SK-N-SH (cell line): Measurements from ENCODE around the gene SACM1L. TPM values are rescaled to one million over a fixed set of nuclear protein-coding genes. Genes with fewer than 3 reads are reported as not detected.

Experiments used
- CTCF ChIA-PET: fragments of 300-600, 350-600 bp; formaldehyde crosslinking; extraction: SDS; loops from one replicate; lab custom pipeline; 2021; lab: Yijun Ruan, JAX
- POLR2A ChIA-PET: fragments of 350-600 bp; sonication (Branson Sonifier 250); formaldehyde crosslinking; extraction: SDS; loops from one replicate; lab custom pipeline; 2020; ENCODE audit warnings: antibody characterized with exemption, inconsistent platforms; lab: Yijun Ruan, JAX
- DNase-seq: peaks from one replicate; pipeline ENCODE4 v3.0.0; 2012
- H2AFZ ChIP-seq: fragments of 200-600 bp; sonication (generic); 2 replicates; pipeline ENCODE4 v1.8.1; 2016; ENCODE audit warnings: antibody characterized with exemption, mild to moderate bottlenecking, low read depth
- H3F3A ChIP-seq: fragments of 200-600 bp; sonication (generic); replicated peaks from 2 replicates; pipeline ENCODE3; 2016; ENCODE audit warnings: antibody characterized with exemption, mild to moderate bottlenecking; ENCODE audit not compliant: insufficient read depth
- H3K27ac ChIP-seq, 2 experiments: fragments of 200-500 bp in 1 of 2; fragments of 200-600 bp in 1 of 2; sonication (Bioruptor generic) in 1 of 2; sonication (generic), shearing (Covaris generic) in 1 of 2; 2 replicates each; pipeline versions ENCODE4 v1.5.1 to v1.6.1; 2014 to 2016; ENCODE audit warnings: low read depth in 2 of 2, inconsistent platforms in 1 of 2, low read length in 1 of 2, mild to moderate bottlenecking in 1 of 2, mixed read lengths in 1 of 2
- H3K27me3 ChIP-seq: fragments of 200-600 bp; sonication (generic), shearing (Covaris generic); 2 replicates; pipeline ENCODE4 v1.6.1; 2016; ENCODE audit warnings: mixed run types; ENCODE audit not compliant: insufficient read depth
- H3K36me3 ChIP-seq, 2 experiments: fragments of 200-500 bp in 1 of 2; fragments of 200-600 bp in 1 of 2; sonication (Bioruptor generic) in 1 of 2; sonication (generic) in 1 of 2; replicated peaks in 1 of 2; 2 replicates each; pipeline versions ENCODE3 to v1.5.1; 2014 to 2016; ENCODE audit warnings: low read length in 1 of 2, mild to moderate bottlenecking in 1 of 2; ENCODE audit not compliant: insufficient read depth in 2 of 2, control insufficient read depth in 1 of 2
- H3K4me1 ChIP-seq, 2 experiments: fragments of 200-500 bp in 1 of 2; fragments of 200-600 bp in 1 of 2; sonication (Bioruptor generic) in 1 of 2; sonication (generic), shearing (Covaris generic) in 1 of 2; 2 replicates each; pipeline versions ENCODE4 v1.5.1 to v1.6.1; 2014 to 2016; ENCODE audit warnings: low read depth in 1 of 2, low read length in 1 of 2, mixed run types in 1 of 2; ENCODE audit not compliant: insufficient read depth in 2 of 2, control insufficient read depth in 1 of 2
- H3K4me2 ChIP-seq: fragments of 200-600 bp; sonication (generic), shearing (Covaris generic); 2 replicates; pipeline ENCODE4 v1.6.1; 2017; ENCODE audit warnings: mixed run types
- H3K4me3 ChIP-seq, 2 experiments: fragments of 200-500 bp in 1 of 2; fragments of 200-600 bp in 1 of 2; sonication (Bioruptor generic) in 1 of 2; sonication (generic), shearing (Covaris generic) in 1 of 2; 2 replicates each; pipeline versions ENCODE4 v1.5.1 to v1.8.1; 2014 to 2016; ENCODE audit warnings: low read depth in 2 of 2, inconsistent platforms in 1 of 2, low read length in 1 of 2, mild to moderate bottlenecking in 1 of 2, mixed read lengths in 1 of 2, moderate library complexity in 1 of 2
- H3K79me2 ChIP-seq: fragments of 200-600 bp; sonication (generic); 2 replicates; pipeline ENCODE4 v1.8.1; 2017; ENCODE audit warnings: mild to moderate bottlenecking; ENCODE audit not compliant: insufficient read depth
- H3K9ac ChIP-seq: fragments of 200-600 bp; sonication (generic); 2 replicates; pipeline ENCODE4 v1.6.1; 2017; ENCODE audit warnings: mixed run types
- H3K9me2 ChIP-seq: fragments of 200-600 bp; sonication (generic); 2 replicates; pipeline ENCODE4 v1.6.1; 2017; ENCODE audit warnings: mixed run types
- H3K9me3 ChIP-seq: fragments of 200-600 bp; sonication (generic); 2 replicates; pipeline ENCODE4 v1.6.1; 2017; ENCODE audit warnings: mixed run types, mild to moderate bottlenecking, moderate library complexity
- H4K20me1 ChIP-seq: fragments of 200-600 bp; sonication (generic); 2 replicates; pipeline ENCODE4 v1.6.1; 2017; ENCODE audit warnings: mild to moderate bottlenecking, mixed run types; ENCODE audit not compliant: insufficient read depth
- JUND ChIP-seq: IDR thresholded peaks from 2 replicates; pipeline ENCODE4 v1.4.0; 2012
- WGBS: methylation state at CpG from one replicate; pipeline ENCODE4 v1.1.6; 2017; ENCODE audit warnings: low lambda C conversion rate; 5-methylcytosine and 5-hydroxymethylcytosine counted together
- polyA plus RNA-seq, 3 experiments: library from polyadenylated mRNA; depleted of rRNA; stranded (reverse); fragments of >200 nt; gene quantifications; 2 replicates each; pipeline ENCODE4 v1.2.3, GENCODE V29; 2012
- TF ChIP-seq, protein P1 (sequence below): IDR thresholded peaks from 2 replicates; pipeline ENCODE4 v1.4.0; 2012; ENCODE audit warnings: low read depth, borderline replicate concordance
- TF ChIP-seq, protein P2 (sequence below): IDR thresholded peaks from 2 replicates; pipeline ENCODE4 v1.6.1; 2012; ENCODE audit warnings: mild to moderate bottlenecking, low read depth, low read length, moderate library complexity
- TF ChIP-seq, protein P3 (sequence below): fragments of 150-350 bp; IDR thresholded peaks from 2 replicates; pipeline ENCODE4 v1.6.1; 2016; ENCODE audit warnings: mild to moderate bottlenecking, low read depth, low read length

Gene SACM1L
- polyA plus RNA-seq, 1 of the 3 experiments (the other 2 are of a cell fraction), result 11.2 TPM

DNA sequence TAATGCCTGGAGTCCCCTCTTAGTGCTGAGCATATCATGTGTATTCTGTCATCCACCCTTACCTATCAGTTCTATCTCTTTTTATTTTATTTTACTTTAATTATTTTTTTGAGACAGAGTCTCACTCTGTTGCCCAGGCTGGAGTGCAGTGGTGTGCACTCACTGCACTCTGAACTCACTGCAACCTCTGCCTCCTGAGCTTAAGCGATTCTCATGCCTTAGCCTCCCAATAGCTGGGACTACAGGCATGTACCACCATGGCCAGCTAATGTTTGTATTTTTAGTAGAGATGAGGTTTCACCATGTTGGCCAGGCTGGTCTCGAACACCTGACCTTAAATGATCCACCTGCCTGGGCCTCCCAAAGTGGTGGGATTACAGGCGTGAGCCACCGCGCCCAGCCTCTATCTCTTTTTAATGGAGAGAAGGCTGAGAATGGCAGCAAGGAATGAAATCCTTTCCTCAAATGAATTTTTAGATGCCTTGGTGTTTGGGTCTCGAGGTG lies 11.4 kb downstream of the SACM1L start:
- POLR2A ChIA-PET, result no interaction called here
- H3K4me1 ChIP-seq, result no peaks in the 10 kb centered on the region
- TF ChIP-seq, protein P1, sequence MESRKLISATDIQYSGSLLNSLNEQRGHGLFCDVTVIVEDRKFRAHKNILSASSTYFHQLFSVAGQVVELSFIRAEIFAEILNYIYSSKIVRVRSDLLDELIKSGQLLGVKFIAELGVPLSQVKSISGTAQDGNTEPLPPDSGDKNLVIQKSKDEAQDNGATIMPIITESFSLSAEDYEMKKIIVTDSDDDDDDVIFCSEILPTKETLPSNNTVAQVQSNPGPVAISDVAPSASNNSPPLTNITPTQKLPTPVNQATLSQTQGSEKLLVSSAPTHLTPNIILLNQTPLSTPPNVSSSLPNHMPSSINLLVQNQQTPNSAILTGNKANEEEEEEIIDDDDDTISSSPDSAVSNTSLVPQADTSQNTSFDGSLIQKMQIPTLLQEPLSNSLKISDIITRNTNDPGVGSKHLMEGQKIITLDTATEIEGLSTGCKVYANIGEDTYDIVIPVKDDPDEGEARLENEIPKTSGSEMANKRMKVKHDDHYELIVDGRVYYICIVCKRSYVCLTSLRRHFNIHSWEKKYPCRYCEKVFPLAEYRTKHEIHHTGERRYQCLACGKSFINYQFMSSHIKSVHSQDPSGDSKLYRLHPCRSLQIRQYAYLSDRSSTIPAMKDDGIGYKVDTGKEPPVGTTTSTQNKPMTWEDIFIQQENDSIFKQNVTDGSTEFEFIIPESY, result no peak
- TF ChIP-seq, protein P2, sequence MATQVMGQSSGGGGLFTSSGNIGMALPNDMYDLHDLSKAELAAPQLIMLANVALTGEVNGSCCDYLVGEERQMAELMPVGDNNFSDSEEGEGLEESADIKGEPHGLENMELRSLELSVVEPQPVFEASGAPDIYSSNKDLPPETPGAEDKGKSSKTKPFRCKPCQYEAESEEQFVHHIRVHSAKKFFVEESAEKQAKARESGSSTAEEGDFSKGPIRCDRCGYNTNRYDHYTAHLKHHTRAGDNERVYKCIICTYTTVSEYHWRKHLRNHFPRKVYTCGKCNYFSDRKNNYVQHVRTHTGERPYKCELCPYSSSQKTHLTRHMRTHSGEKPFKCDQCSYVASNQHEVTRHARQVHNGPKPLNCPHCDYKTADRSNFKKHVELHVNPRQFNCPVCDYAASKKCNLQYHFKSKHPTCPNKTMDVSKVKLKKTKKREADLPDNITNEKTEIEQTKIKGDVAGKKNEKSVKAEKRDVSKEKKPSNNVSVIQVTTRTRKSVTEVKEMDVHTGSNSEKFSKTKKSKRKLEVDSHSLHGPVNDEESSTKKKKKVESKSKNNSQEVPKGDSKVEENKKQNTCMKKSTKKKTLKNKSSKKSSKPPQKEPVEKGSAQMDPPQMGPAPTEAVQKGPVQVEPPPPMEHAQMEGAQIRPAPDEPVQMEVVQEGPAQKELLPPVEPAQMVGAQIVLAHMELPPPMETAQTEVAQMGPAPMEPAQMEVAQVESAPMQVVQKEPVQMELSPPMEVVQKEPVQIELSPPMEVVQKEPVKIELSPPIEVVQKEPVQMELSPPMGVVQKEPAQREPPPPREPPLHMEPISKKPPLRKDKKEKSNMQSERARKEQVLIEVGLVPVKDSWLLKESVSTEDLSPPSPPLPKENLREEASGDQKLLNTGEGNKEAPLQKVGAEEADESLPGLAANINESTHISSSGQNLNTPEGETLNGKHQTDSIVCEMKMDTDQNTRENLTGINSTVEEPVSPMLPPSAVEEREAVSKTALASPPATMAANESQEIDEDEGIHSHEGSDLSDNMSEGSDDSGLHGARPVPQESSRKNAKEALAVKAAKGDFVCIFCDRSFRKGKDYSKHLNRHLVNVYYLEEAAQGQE, result no peak
- TF ChIP-seq, all 33 proteins: peak for 0
- CTCF ChIA-PET, result no interaction called here
- H3K4me3 ChIP-seq, result no peak overlapping the region
- no peaks in the 10 kb centered on the region for H3K9me3 ChIP-seq
- H3F3A ChIP-seq, result peaks cover 5% of the 10 kb centered on the region
- no peaks in the 10 kb centered on the region for H3K9me2 ChIP-seq
- no peak overlapping the region for H3K4me2 ChIP-seq
- no peaks in the 10 kb centered on the region for H3K27me3 ChIP-seq
- H4K20me1 ChIP-seq, result peaks cover 52% of the 10 kb centered on the region
- H3K79me2 ChIP-seq, result peaks cover 95% of the 10 kb centered on the region
- no peak overlapping the region for H3K27ac ChIP-seq
- H3K36me3 ChIP-seq, result peaks cover 22 to 27% of the 10 kb centered on the region in 2 experiments
- WGBS, result 94% methylated on average over 6 of the region's 6 CpGs
- no peak for DNase-seq
- H3K9ac ChIP-seq, result no peak overlapping the region
- no peak overlapping the region for H2AFZ ChIP-seq

DNA sequence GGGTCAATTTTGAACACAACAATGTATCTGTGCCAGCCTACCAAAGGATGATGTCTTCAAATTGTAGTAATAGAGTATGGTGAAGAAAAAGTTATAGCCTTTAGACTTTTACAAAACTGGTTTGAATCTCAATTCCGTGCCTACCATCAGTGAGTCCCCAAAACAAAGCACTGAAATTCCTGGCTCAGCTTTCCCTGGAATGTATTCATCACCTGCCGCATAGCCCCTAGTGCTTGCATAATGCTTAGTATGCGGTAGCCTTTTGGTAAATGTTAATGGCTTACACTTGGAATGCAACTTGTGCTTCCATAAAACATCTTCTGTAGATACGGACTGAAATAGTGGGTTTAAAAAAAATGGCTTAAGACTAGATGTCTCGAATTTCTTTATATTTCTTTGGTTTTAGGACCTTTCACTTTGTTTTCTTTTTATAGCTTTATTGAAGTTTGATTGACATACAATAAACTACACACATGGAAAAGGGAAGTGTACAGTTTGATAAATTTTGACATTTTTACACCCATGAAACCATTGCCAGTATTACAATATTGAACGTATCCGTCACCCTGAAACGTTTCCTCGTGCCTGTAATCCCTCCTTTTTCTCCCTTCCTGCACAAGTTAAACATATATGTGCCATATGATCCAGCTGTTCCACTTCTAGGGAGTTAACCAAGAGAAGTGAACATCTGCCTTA lies 12.1 kb downstream of the SACM1L start:
- Histone ChIP-seq H3K36me3 (peaks cover 27 to 30% of the 10 kb centered on the region in 2 experiments), H3K9ac (no peak overlapping the region), H3K4me2 (no peak overlapping the region), H3K27me3 (no peaks in the 10 kb centered on the region), H3F3A (peaks cover 5% of the 10 kb centered on the region), H3K4me1 (no peaks in the 10 kb centered on the region; a peak in 1 of 4 replicates), H3K9me2 (no peaks in the 10 kb centered on the region), H3K9me3 (no peaks in the 10 kb centered on the region), H3K27ac (no peak overlapping the region), H3K4me3 (no peak overlapping the region), H3K79me2 (peaks cover 88% of the 10 kb centered on the region), H2AFZ (no peak overlapping the region), H4K20me1 (peaks cover 52% of the 10 kb centered on the region)
- 95% methylated on average over 9 of the region's 9 CpGs for WGBS
- ChIA-PET POLR2A (no interaction called here), CTCF (interaction anchor here (0.7 kb wide), 1 partner anchor 222 kb away, joined by 4 read pairs; no protein-coding TSS in a partner anchor)
- TF ChIP-seq, protein P3, sequence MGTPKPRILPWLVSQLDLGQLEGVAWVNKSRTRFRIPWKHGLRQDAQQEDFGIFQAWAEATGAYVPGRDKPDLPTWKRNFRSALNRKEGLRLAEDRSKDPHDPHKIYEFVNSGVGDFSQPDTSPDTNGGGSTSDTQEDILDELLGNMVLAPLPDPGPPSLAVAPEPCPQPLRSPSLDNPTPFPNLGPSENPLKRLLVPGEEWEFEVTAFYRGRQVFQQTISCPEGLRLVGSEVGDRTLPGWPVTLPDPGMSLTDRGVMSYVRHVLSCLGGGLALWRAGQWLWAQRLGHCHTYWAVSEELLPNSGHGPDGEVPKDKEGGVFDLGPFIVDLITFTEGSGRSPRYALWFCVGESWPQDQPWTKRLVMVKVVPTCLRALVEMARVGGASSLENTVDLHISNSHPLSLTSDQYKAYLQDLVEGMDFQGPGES, result no peak
- TF ChIP-seq JUND, result no peak
- DNase-seq, result no peak
